T-helper 17 cell (primary cell): ENCODE results near the gene STK36. TPM values are rescaled to one million over a fixed set of nuclear protein-coding genes. Genes with fewer than 3 reads are reported as not detected.

Experiments
- ATAC-seq: fragments of 150-1000 bp; cut with Tn5 transposase; 2 replicates; pipeline ENCODE4 v1.10.0; 2021; ENCODE audit warnings: mild to moderate bottlenecking, moderate library complexity
- DNase-seq, 3 donors: peaks; one replicate each; pipeline versions ENCODE4 v3.0.0 to v3.0.0-alpha.2; 2020 to 2021
- H3K9me3 ChIP-seq: one replicate; pipeline ENCODE4 v1.7.0; 2013; ENCODE audit warnings: low read length, mild to moderate bottlenecking; ENCODE audit not compliant: control insufficient read depth, poor library complexity, severe bottlenecking
- H3K27ac Mint-ChIP-seq: one replicate; pipeline ENCODE4 v1.8.0; 2022; ENCODE audit warnings: mild to moderate bottlenecking, moderate library complexity, mixed read lengths
- H3K27me3 Mint-ChIP-seq: one replicate; pipeline ENCODE4 v1.8.0; 2022; ENCODE audit warnings: mixed read lengths
- H3K36me3 Mint-ChIP-seq: one replicate; pipeline ENCODE4 v1.8.0; 2022; ENCODE audit warnings: low read depth, mixed read lengths
- H3K4me1 Mint-ChIP-seq: one replicate; pipeline ENCODE4 v1.8.0; 2022; ENCODE audit warnings: mild to moderate bottlenecking, mixed read lengths
- H3K4me3 Mint-ChIP-seq: one replicate; pipeline ENCODE4 v1.8.0; 2022; ENCODE audit warnings: mild to moderate bottlenecking, moderate library complexity, mixed read lengths
- total RNA-seq, 4 donors: library from RNA in 2 of 4; stranded (reverse) in 2 of 4; gene quantifications; one replicate each; pipeline ENCODE4 v1.2.3 and lab custom pipeline; 2022 to 2026

STK36 gene
- total RNA-seq, 2 donors from 2014 or later = 14.2 to 21.0 TPM

- no peak overlapping the region for H3K27ac Mint-ChIP-seq
- peak in 1 of 3 donors; percentile 42 for DNase-seq
Observed at GRCh38 chr2:218648088-218648786, 23.6 kb upstream of the STK36 start.

GRCh38 chr2:218648787-218649100 is 23.1 kb upstream of the STK36 start:
- H3K27ac Mint-ChIP-seq = no peak overlapping the region

More at GRCh38 chr2:218648088-218648786, 23.6 kb upstream of the STK36 start:
- Mint-ChIP-seq H3K4me3 (no peak overlapping the region), H3K27me3 (no peaks in the 10 kb centered on the region), H3K36me3 (peaks cover 5% of the 10 kb centered on the region), H3K4me1 (peaks cover 8% of the 10 kb centered on the region)
- no peaks in the 10 kb centered on the region for H3K9me3 ChIP-seq
- ATAC-seq = peak; percentile 90

GRCh38 chr2:218655751-218656150 is 16.1 kb upstream of the STK36 start:
- ATAC-seq (no peak), DNase-seq (no peak)
- H3K27ac Mint-ChIP-seq = no peak overlapping the region
- H3K4me3 Mint-ChIP-seq = no peak overlapping the region
- H3K9me3 ChIP-seq = no peaks in the 10 kb centered on the region
- peaks cover 33% of the 10 kb centered on the region for H3K4me1 Mint-ChIP-seq
- H3K27me3 Mint-ChIP-seq = no peaks in the 10 kb centered on the region
- H3K36me3 Mint-ChIP-seq = peaks cover 2% of the 10 kb centered on the region

More at GRCh38 chr2:218648787-218649100, 23.1 kb upstream of the STK36 start:
- Mint-ChIP-seq H3K36me3 (peaks cover 5% of the 10 kb centered on the region), H3K4me1 (peaks cover 8% of the 10 kb centered on the region), H3K4me3 (no peak overlapping the region), H3K27me3 (no peaks in the 10 kb centered on the region)
- DNase-seq (no peak), ATAC-seq (peak; percentile 31)
- H3K9me3 ChIP-seq = no peaks in the 10 kb centered on the region

GRCh38 chr2:218658671-218659257 is 13.1 kb upstream of the STK36 start:
- ATAC-seq (peak; percentile 32), DNase-seq (no peak)
- peaks cover 2% of the 10 kb centered on the region for H3K36me3 Mint-ChIP-seq
- peak overlapping the region; percentile 98 for H3K4me3 Mint-ChIP-seq
- peak overlapping the region; percentile 97 for H3K27ac Mint-ChIP-seq
- H3K27me3 Mint-ChIP-seq = no peaks in the 10 kb centered on the region
- H3K4me1 Mint-ChIP-seq = peaks cover 35% of the 10 kb centered on the region
- no peaks in the 10 kb centered on the region for H3K9me3 ChIP-seq

- peak within 1 kb of the TSS; percentile 97 for H3K27ac Mint-ChIP-seq
- H3K4me3 Mint-ChIP-seq = peak within 1 kb of the TSS; percentile 98
- H3K36me3 Mint-ChIP-seq = peaks cover 2% of the 10 kb centered on the region
- ATAC-seq (peak; percentile 98), DNase-seq (peak; percentile 81 to 91 (median 83))
- H3K27me3 Mint-ChIP-seq = no peaks in the 10 kb centered on the region
- peaks cover 35% of the 10 kb centered on the region for H3K4me1 Mint-ChIP-seq
- no peaks in the 10 kb centered on the region for H3K9me3 ChIP-seq
Observed at GRCh38 chr2:218659258-218659987, 12.5 kb upstream of the STK36 start, which contains the start of the genes BCS1L and ZNF142. BCS1L (plus strand) TSS chr2:218659683; CDS start chr2:218660988, 1,305 bp downstream. ZNF142 (minus strand) TSS chr2:218659623; CDS start chr2:218656429, 3,194 bp downstream.

- ATAC-seq (no peak), DNase-seq (no peak)
- H3K4me1 Mint-ChIP-seq = peaks cover 35% of the 10 kb centered on the region
- H3K4me3 Mint-ChIP-seq = peak overlapping the region; percentile 98
- no peaks in the 10 kb centered on the region for H3K9me3 ChIP-seq
- peaks cover 4% of the 10 kb centered on the region for H3K36me3 Mint-ChIP-seq
- peak overlapping the region; percentile 97 for H3K27ac Mint-ChIP-seq
- H3K27me3 Mint-ChIP-seq = no peaks in the 10 kb centered on the region
Observed at GRCh38 chr2:218659988-218660358, 11.9 kb upstream of the STK36 start.

- Mint-ChIP-seq H3K4me3 (no peak overlapping the region), H3K4me1 (peaks cover 29% of the 10 kb centered on the region), H3K27me3 (no peaks in the 10 kb centered on the region), H3K27ac (no peak overlapping the region), H3K36me3 (peaks cover 5% of the 10 kb centered on the region)
- DNase-seq (no peak), ATAC-seq (no peak)
- no peaks in the 10 kb centered on the region for H3K9me3 ChIP-seq
Observed at GRCh38 chr2:218662377-218662776, 9.5 kb upstream of the STK36 start.

GRCh38 chr2:218662827-218663226 is 9.1 kb upstream of the STK36 start:
- DNase-seq (no peak), ATAC-seq (no peak)
- peaks cover 5% of the 10 kb centered on the region for H3K36me3 Mint-ChIP-seq
- no peaks in the 10 kb centered on the region for H3K27me3 Mint-ChIP-seq
- H3K27ac Mint-ChIP-seq = no peak overlapping the region
- H3K9me3 ChIP-seq = no peaks in the 10 kb centered on the region
- H3K4me1 Mint-ChIP-seq = peaks cover 26% of the 10 kb centered on the region
- no peak overlapping the region for H3K4me3 Mint-ChIP-seq

GRCh38 chr2:218663901-218664300 is 8.0 kb upstream of the STK36 start:
- Mint-ChIP-seq H3K36me3 (peaks cover 5% of the 10 kb centered on the region), H3K27me3 (no peaks in the 10 kb centered on the region), H3K4me1 (peaks cover 16% of the 10 kb centered on the region), H3K27ac (no peak overlapping the region), H3K4me3 (no peak overlapping the region)
- no peaks in the 10 kb centered on the region for H3K9me3 ChIP-seq
- DNase-seq = no peak
- ATAC-seq = no peak

- DNase-seq (no peak), ATAC-seq (no peak)
- Mint-ChIP-seq H3K27me3 (no peaks in the 10 kb centered on the region), H3K4me3 (no peak overlapping the region), H3K4me1 (peaks cover 9% of the 10 kb centered on the region), H3K36me3 (peaks cover 2% of the 10 kb centered on the region), H3K27ac (peak overlapping the region; percentile 54)
- no peaks in the 10 kb centered on the region for H3K9me3 ChIP-seq
Observed at GRCh38 chr2:218664653-218665052, 7.2 kb upstream of the STK36 start.

- Mint-ChIP-seq H3K27ac (peak overlapping the region; percentile 99), H3K4me1 (peaks cover 15% of the 10 kb centered on the region), H3K27me3 (no peaks in the 10 kb centered on the region), H3K4me3 (peak overlapping the region; percentile 99), H3K36me3 (no peaks in the 10 kb centered on the region)
- ATAC-seq = no peak
- no peaks in the 10 kb centered on the region for H3K9me3 ChIP-seq
- DNase-seq = no peak
Observed at GRCh38 chr2:218671097-218671653, 711 bp upstream of the STK36 start.

- H3K9me3 ChIP-seq = no peaks in the 10 kb centered on the region
- Mint-ChIP-seq H3K4me1 (no peaks in the 10 kb centered on the region), H3K4me3 (no peak overlapping the region), H3K27me3 (no peaks in the 10 kb centered on the region), H3K36me3 (peaks cover 6% of the 10 kb centered on the region), H3K27ac (no peak overlapping the region)
- ATAC-seq (peak; percentile 21), DNase-seq (no peak)
Observed at GRCh38 chr2:218679119-218679518, 7.2 kb downstream of the STK36 start.

GRCh38 chr2:218680061-218680460 is 8.2 kb downstream of the STK36 start:
- no peaks in the 10 kb centered on the region for H3K4me1 Mint-ChIP-seq
- no peaks in the 10 kb centered on the region for H3K27me3 Mint-ChIP-seq
- H3K27ac Mint-ChIP-seq = no peak overlapping the region
- peaks cover 6% of the 10 kb centered on the region for H3K36me3 Mint-ChIP-seq
- H3K9me3 ChIP-seq = no peaks in the 10 kb centered on the region
- ATAC-seq (no peak), DNase-seq (no peak)
- no peak overlapping the region for H3K4me3 Mint-ChIP-seq
